DOHH2 (cell line): ENCODE results near the gene RFX6.

ENCODE experiments used
- CTCF ChIP-seq: fragments of 200-600 bp; sonication (generic); IDR thresholded peaks from one replicate; pipeline ENCODE4 v1.5.1; 2014; ENCODE audit warnings: antibody characterized with exemption, mild to moderate bottlenecking, low read depth, low read length; ENCODE audit not compliant: poor library complexity, severe bottlenecking
- EZH2phosphoT487 ChIP-seq: fragments of 200-600 bp; sonication (generic); IDR thresholded peaks from 2 replicates; pipeline ENCODE4 v1.6.1; 2017; ENCODE audit warnings: borderline replicate concordance, mild to moderate bottlenecking, antibody characterized with exemption, low read length, moderate library complexity, mixed read lengths

- no peak for TF ChIP-seq CTCF
- TF ChIP-seq EZH2phosphoT487 = no peak
Observed at GRCh38 chr6:116979560-116979959, 102.5 kb downstream of the RFX6 start.
